HG03196 (cell line): ENCODE data around the gene STIM1.
"Not testable (repeated sequence)": the region's sequence is repeated elsewhere in the genome, so short reads cannot be mapped to it uniquely, and the experiment has no call there.

Experiments
- ATAC-seq: cut with Tn5 transposase; IDR thresholded peaks from one replicate; pipeline ENCODE4 v1.9.1; 2021; ENCODE audit not compliant: unreplicated experiment

Gene STIM1

DNA sequence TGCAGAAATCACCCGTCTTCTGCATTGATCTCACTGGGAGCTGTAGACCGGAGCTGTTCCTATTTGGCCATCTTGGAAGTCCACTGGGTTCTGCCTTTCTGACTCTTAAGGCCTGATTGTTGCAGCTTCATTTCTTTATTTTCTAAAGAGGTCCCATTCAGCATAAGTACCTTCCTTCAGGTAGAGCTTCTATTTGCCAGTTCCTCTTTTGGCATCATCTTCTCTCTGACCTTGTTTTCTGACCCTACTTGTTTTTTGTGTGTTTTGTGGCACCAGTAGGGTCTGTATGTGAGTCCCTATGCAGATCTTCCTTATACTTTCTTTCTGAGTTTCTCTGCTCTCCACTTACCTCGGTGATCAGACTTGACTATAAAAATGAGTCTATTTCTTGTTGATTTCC, 161.7 kb downstream of the STIM1 start:
- no peak for ATAC-seq

DNA sequence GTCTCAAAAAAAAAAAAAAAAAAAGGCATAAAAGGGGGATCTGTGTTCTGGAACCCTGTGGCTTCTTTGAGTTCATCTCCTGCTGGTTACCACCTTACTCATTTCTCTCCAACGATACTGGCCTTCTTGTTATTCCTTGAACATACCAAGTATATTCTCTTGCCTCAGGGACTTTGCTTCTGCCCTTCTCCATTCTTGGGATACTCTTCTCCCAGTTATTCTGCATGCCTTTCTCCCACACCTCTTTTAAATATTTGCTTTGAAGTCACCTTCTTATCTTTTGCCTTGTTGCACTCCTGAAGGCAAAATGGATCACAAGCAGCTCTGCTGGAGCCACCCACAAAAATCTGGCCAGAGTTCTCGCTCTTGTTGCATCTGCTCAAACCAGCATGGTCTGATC, 163.2 kb downstream of the STIM1 start:
- no peak for ATAC-seq

DNA sequence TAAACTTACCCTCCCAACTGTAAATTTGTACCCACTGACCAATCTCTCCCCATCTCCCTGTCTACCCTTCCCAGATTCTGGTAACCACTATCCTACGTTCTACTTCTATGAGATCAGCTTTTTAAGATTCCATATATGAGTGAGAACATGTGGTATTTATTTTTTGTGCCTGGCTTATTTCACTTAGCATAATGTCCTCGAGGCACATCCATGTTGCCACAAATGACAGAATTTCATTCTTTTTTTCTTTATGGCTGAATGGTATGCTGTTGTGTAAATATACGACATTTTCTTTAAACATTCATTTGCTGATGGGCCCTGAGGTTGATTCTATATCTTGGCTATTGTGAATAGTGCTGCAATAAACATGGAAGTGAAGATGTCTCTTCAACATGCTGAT, 164.4 kb downstream of the STIM1 start:
- no peak for ATAC-seq

DNA sequence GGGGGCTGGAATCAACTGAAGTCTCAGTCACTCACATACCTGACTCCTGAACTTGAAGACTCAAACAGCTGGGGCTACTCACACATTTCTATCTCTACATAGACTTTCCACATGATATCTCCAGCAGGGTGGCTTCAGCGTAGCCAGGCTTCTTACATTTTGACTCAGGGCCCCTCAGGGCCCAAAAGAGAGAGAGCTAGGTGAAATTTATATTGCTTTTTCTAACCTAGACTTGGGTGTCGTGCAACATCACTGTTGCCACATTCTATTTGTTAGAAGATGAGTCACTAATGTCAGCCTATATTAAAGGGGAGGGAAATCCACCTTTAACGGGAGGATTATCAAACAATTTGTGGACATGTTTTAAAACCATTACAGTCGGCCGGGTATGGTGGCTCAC, 167.2 kb downstream of the STIM1 start:
- no peak for ATAC-seq

DNA sequence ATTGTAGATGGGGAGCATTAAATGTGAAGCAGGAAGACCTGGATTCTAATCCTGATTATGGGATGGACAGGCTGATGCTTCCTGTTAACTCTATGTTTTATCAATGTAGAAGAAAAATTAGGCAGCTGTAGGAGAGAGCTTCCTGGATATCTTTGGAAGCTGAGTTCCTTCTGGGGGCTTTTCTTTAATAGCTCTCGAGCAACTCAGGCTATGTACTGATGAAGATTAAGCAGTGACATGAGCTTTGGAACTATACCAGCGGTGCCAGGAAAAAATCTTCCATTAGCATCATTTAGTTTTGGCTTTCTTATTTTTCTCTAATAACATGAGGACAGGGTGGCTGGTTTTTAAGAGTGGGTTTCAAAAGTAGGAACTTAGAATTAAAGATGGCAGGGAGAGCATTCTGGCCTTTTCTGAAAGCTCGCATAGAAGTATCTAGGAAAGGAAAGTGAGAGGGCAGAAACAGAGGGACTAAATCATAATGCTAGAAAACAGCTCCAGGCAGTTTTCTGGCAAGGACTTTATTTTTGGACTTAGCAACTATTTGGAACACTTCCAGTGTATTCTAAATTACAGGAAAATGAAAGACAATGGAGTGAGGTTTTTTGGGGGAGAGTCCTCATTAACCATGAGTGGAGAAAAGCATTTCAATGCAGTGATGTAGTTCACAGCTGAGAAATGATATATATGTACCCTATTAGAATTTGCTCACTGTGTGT, 169.9 kb downstream of the STIM1 start:
- no peak for ATAC-seq

DNA sequence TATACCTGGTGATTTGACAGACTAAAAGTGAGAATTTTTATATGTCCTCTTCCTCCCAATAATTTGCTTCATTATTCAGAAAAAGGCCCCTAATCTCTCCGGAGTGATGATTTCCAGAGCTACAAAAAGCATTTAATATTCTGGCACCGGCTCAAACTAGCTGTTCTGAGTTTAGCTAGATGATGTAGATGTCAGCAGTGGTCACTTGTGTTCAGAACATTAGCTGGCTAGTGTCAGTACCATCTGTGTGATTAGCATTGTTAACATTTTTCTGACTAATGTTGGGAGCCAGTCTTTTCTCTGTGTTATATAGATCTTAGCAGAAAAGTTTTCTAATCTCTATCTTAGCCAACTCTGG, 170.5 kb downstream of the STIM1 start:
- ATAC-seq = no peak

DNA sequence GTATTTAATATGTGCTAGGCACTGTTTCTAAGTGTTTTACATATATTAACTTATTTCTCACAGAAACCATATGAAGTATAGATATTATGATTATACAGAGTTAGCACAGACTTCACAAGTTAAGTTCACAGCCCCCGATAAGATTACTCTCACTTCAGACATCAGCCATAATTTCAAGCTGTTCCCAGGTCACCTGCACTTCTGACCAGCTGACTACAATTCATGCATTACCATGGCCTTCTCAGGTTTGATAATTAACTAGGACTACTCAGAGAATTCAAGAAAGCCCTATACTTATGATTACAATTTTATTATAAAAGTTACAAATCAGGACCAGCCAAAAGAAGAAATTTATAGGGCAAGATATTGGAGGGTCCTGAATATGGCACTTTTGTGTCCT, 170.9 kb downstream of the STIM1 start:
- ATAC-seq = no peak

DNA sequence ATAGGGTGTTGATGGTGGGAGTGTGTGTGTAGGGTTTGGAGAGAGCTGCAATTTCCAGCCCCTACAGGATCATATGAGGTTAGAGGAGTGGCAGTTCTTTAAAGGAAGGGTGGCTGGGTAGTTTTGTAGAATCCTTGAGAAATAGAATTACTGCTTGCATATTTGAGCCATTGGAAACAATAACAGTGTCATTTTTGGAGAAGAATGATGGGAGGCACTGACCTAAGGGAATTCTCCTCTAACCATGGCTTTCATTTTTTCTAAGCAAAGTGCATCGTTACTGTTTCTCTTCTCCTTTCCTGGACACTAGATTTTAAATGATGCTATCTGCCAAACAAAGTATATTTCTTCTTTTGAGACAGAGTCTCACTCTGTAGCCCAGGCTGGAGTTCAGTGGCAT, 172.3 kb downstream of the STIM1 start:
- no peak for ATAC-seq

DNA sequence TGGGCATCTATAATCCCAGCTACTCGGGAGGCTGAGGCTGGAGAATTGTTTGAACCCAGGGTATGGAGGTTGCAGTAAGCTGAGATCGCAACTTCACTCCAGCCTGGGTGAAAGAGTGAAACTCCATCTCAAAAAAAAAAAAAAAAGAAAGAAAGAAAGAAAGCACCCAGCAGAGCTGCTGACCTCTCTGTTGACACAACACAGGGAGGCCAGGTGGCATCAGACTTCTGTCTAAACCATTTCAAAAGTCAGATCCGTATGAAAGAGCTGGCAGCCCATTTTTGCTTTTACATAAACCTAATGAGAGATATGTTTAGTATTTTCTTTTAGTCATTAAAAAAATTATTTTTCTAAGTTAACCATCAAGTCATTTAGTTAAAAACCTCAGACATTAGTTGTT, 174.7 kb downstream of the STIM1 start:
- ATAC-seq = no peak

DNA sequence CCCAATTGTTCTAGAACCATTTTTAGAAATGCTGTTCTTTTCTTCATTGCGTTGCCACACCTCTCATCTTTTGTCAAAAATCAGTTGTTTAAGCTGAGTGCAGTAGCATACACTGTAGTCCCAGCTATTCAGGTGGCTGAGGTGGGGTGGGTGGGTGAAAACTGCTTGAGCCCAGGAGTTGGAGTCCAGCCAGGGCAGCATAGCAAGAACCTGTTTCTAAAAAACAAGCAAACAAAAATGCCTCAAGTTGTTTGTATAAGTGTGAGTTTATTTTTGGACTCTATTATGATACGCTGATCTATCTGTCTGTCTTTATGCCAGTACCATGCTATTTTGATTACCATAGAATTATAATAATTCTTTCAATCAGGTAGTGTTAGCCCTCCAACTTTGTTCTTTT, 176.6 kb downstream of the STIM1 start:
- ATAC-seq = no peak

DNA sequence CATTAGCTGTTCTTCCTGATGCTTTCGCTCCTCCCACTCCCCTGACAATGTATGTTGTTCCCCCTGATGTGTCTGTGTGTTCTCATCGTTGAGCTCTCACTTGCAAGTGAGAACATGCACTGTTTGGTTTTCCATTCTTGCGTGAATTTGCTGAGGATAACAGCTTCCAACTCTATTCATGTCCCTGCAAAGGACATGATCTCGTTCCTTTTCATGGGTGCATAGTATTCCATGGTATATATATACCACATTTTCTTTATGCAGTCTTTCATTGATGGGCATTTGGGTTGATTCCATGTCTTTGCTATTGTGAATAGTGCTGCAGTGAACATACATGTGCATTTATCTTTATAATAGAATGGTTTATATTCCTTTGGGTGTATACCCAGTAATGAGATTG, 180.5 kb downstream of the STIM1 start:
- ATAC-seq = no peak

DNA sequence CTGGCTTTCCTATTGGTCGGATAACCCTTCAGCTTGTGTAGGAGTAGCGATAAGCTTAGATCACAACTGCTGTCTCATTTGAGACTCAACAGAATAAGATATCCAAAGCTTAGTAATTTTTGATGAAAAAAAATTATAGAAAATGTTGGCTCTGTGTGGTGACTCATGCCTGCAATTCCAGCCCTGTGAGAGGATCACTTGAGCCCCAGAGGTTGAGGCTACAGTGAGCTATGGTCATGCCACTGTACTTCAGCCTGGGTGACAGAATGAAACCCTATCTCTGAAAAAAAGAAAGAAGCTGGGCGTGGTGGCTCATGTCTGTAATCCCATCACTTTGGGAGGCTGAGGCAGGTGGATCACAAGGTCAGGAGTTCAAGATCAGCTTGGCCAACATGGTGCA, 183.5 kb downstream of the STIM1 start:
- no peak for ATAC-seq

DNA sequence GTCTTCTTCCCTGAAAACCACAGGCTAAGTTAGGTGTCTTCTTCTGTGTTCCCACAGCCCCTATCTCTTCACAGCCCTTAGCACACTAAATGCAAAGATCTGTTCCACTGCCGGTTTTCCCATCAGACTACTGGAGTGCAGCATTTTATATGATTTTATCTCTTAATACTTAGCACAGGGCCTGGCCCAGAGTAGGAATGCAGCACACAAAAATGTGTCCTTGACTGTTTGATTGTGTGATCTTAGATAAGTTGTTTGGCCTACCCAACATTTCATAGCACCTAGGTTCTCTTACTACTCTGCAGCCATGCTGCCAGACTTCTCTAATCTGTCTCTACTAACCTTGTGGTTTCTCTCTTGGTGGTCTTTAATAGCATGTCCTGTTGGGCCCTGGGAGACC, 185.0 kb downstream of the STIM1 start:
- no peak for ATAC-seq

DNA sequence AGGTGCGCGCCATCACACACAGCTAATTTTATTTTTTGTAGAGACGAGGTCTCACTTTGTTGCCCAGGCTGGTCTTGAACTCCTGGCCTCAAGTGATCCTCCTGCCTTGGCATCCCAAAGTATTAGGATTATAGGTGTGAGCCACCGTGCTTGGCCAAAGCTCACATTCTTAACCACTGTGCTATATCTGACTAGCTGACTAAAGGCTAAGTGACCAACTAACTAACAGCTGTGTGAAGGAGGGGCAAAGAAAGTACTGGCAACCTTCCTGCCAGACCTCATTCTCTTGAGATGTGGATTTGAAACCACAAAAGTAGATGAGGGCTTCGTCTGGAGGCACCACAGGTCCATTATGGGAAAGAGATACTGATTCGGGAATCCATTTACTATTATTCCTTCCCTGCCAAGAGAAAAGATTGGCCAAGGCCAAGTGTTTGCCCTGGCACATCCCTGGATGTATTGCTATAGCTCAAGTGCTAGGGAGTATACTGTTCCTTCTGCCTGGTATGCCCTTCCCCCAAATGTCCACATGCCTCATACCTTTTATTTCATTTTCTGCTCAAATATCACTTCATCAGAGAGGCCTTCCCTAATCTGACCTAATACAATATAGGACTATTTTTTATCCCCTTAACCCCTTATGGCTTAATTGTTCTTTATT, 186.4 kb downstream of the STIM1 start:
- no peak for ATAC-seq

DNA sequence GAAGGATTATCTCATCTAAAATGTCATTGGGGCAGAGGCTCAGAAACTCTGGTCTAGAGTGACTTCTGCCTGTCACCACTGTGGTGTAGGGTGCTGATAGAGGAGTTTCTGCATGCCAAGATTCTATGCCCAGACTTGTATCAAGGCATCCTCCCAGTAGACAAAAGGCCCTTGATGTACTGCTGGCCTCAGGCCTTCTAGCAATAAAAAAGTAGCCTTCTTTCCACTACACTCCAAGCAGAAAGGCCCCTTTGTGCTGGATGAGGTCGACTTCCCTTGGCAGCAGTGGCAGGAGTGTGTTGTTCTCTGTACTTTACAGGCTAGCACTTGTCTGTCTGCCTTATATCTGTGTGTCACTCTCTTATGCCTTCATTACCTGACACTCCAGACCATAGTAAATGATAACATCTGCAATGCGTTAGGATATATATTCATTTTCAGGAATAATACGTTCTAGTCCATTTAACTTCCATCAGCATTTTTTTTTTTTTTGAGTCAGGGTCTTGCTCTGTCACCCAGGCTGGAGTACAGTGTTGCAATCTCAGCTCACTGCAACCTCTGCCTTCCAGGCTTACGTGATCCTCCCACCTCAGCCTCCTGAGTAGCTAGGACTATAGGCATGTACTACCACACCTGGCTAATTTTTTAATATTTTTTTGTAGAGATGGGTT, 189.6 kb downstream of the STIM1 start:
- no peak for ATAC-seq

DNA sequence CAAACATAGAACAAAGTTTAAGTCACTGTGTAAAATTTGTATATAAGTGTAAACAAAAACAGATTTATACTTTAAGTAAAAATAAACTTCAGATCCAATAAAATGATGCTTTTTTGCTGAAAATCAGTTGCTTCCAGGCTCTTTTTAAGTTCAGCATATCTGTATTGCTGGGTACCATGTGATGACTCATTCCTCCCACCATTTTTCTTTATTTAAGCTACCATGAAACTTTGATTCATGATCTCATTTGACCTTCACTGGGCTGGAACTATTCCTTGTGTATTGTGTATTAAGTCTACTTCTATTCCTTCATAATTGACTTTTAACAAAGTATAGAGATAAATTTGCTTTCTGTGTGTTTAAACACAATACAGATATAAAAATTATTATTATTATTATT, 192.9 kb downstream of the STIM1 start:
- ATAC-seq = no peak

DNA sequence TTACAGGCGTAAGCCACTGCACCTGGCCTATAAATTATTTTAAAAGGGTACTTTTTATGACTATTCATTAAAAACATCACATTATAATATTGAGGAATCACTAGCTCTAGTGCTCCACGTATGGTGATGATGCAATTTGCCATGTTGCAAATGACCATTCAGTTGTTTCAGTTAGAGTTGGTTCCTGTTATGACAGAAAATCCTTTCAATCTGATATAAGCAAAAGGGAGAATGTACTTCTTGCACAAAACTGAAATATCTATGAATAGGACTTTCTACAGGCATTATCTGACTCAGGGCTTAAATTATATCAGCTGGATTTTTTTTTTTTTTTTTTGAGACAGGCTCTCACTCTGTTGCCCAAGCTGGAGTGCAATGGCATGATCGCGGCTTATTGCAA, 193.5 kb downstream of the STIM1 start:
- ATAC-seq = no peak

DNA sequence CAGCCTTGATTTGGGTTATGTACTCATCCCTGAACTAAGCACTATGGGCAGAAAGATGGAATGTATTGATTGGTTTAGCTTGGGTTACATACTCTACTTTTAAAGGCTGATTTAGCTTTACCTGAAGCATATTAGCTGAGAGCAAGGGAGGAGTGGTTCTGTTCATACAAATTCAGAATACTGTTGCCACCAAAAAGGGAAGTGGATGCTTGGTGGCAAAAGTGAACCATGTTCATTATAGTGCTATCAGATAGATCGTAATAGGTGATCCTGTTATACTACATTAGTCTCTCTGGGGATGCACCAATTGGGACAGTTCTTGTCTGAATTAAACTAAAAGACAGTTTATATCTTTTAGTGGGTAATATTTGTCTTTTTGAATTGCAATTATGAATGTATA, 194.7 kb downstream of the STIM1 start:
- no peak for ATAC-seq

DNA sequence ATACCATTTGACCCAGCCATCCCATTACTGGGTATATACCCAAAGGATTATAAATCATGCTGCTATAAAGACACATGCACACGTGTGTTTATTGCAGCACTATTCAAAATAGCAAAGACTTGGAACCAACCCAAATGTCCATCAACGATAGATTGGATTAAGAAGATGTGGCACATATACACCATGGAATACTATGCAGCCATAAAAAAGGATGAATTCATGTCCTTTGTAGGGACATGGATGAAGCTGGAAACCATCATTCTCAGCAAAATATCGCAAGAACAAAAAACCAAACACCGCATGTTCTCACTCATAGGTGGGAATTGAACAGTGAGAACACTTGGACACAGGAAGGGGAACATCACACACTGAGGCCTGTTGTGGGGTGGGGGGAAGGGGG, 197.7 kb downstream of the STIM1 start:
- not testable (repeated sequence) for ATAC-seq

DNA sequence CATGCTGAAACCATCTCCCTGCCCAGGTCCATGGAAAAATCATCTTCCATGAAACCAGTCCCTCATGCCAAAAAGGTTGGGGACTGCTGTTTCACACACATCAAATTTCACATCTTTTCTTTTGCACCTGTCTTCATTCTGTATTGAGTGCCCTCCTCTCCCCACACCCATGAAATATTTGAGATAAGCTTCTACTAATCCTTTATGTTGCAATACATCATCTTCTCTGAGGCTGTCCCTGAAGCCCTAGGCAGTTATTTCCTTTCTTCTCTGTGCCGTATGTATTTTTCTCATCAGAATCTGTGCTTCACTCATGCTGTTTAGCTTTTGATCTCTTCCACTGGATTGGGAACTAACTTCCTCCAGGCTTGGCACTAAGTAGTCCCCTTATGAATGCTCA, 199.2 kb downstream of the STIM1 start:
- ATAC-seq = no peak

DNA sequence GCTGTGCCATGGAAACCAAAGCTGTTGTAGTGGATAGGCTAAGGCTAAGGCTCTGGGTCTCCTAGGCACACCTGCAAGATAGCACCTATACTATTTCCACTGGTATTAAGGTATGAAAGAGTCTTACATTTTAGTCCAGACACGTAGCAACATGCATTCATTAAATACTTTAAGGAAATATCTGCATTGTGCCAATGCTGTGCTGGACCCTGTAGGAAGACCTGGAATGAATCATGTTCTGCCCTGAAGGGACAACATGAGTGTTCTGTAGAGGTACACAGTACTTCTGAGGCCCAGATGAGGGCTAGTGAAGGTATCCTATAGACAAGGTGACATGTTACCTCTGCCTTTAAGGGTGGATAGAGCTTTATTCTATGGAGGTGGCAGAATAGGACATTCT, 204.0 kb downstream of the STIM1 start:
- ATAC-seq = no peak

DNA sequence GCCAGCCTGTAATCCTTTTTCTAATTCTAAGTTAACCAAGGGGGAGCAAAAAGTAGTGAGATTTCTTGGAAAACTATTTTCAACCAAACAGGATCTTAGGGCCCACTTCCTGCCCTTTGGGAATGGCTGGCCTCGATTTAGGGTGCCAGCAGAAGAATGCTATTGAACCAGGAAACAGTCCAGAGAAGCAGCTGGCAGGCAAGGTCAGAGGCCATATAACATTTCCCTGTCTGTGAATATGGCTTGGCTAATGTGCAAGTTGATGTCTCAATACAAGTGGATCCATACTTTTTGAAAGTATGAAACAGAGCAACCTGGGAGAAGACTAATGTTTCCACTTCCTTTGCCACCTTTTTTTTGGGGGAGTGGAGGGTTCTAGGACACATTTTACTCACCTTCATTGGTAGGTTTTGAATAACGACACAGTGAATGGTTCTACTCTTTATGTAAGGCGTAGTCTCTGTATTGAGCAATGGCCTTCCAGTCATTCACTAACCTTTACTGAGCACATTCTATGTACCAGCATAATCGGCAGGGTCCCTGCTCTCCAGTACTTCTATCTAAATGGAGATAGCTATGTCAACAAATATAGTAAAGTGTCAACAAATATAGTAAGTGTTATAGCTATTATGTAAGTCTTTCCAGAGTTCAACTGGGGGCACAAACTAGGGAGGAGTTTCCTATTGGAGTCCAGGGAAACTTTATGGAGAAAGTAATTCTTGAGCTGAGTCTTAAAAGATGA, 204.9 kb downstream of the STIM1 start:
- no peak for ATAC-seq
